CD14-positive monocyte (primary cell): Measurements from ENCODE around the gene SYT8. TPM values are rescaled to one million over a fixed set of nuclear protein-coding genes. Genes with fewer than 3 reads are reported as not detected.

Experiments used
- DNase-seq, 3 donors: peaks; one replicate each; pipeline ENCODE4 v3.0.0-alpha.2; 2011 to 2022
- H2AFZ ChIP-seq: 2 replicates; pipeline ENCODE4 v1.6.0; 2012; ENCODE audit warnings: mild to moderate bottlenecking, low read depth, low read length, inconsistent platforms; ENCODE audit not compliant: insufficient read depth, poor library complexity, severe bottlenecking
- H3K27ac ChIP-seq, 2 donors: 1 replicate in 1 of 2; 2 replicates in 1 of 2; pipeline ENCODE4 v1.5.1; 2012 to 2013; ENCODE audit warnings: low read length in 2 of 2, control low read depth in 1 of 2, inconsistent platforms in 1 of 2, low read depth in 1 of 2, mild to moderate bottlenecking in 1 of 2
- H3K27me3 ChIP-seq, 2 donors: one replicate each; pipeline versions ENCODE4 v1.6.0 to v1.6.1; 2011 to 2013; ENCODE audit warnings: low read length in 2 of 2; ENCODE audit not compliant: control insufficient read depth in 2 of 2, insufficient read depth in 2 of 2
- H3K36me3 ChIP-seq, 2 donors: replicated peaks in 1 of 2; 1 replicate in 1 of 2; 2 replicates in 1 of 2; pipeline versions ENCODE4 v1.5.1 to v1.6.1; 2012 to 2013; ENCODE audit warnings: low read length in 2 of 2, control low read depth in 1 of 2, inconsistent platforms in 1 of 2, mild to moderate bottlenecking in 1 of 2; ENCODE audit not compliant: insufficient read depth in 2 of 2, control insufficient read depth in 1 of 2
- H3K4me1 ChIP-seq, 2 donors: 1 replicate in 1 of 2; 2 replicates in 1 of 2; pipeline versions ENCODE4 v1.5.1 to v1.6.1; 2012 to 2013; ENCODE audit warnings: low read length in 2 of 2, control low read depth in 1 of 2, inconsistent platforms in 1 of 2, mild to moderate bottlenecking in 1 of 2, moderate library complexity in 1 of 2; ENCODE audit not compliant: insufficient read depth in 2 of 2, control insufficient read depth in 1 of 2
- H3K4me2 ChIP-seq: replicated peaks from 2 replicates; pipeline ENCODE3; 2012; ENCODE audit warnings: low read length, moderate library complexity, mild to moderate bottlenecking; ENCODE audit not compliant: poor library complexity, severe bottlenecking; ENCODE audit errors: extremely low read depth
- H3K4me3 ChIP-seq, 3 experiments: fragments of 200-600 bp in 1 of 3; sonication (generic) in 1 of 3; replicated peaks in 1 of 3; 1 replicate in 2 of 3; 2 replicates in 1 of 3; pipeline ENCODE4 v1.5.1; 2011 to 2013; ENCODE audit warnings: low read length in 3 of 3, mild to moderate bottlenecking in 3 of 3, control low read depth in 2 of 3, low read depth in 2 of 3, inconsistent platforms in 1 of 3, moderate library complexity in 1 of 3
- H3K79me2 ChIP-seq: 2 replicates; pipeline ENCODE4 v1.6.0; 2012; ENCODE audit warnings: mild to moderate bottlenecking, control low read depth, inconsistent platforms, low read length, moderate library complexity; ENCODE audit not compliant: insufficient read depth
- H3K9ac ChIP-seq: 2 replicates; pipeline ENCODE4 v1.6.0; 2017; ENCODE audit warnings: low read length, mild to moderate bottlenecking; ENCODE audit not compliant: insufficient read depth, poor library complexity, severe bottlenecking
- H3K9me3 ChIP-seq, 2 donors: replicated peaks in 1 of 2; 1 replicate in 1 of 2; 2 replicates in 1 of 2; pipeline versions ENCODE4 v1.5.1 to v1.6.1; 2012 to 2013; ENCODE audit warnings: low read length in 2 of 2, control low read depth in 1 of 2; ENCODE audit not compliant: control insufficient read depth in 1 of 2, insufficient read depth in 1 of 2
- H4K20me1 ChIP-seq: 2 replicates; pipeline ENCODE4 v1.6.0; 2012; ENCODE audit warnings: mild to moderate bottlenecking, low read length, control low read depth, moderate library complexity; ENCODE audit not compliant: insufficient read depth
- H3K27ac Mint-ChIP-seq, 7 donors: one replicate each; pipeline ENCODE4 v1.8.0; 2020; ENCODE audit warnings: mild to moderate bottlenecking in 7 of 7, mixed read lengths in 7 of 7, moderate library complexity in 6 of 7, inconsistent platforms in 2 of 7
- H3K27me3 Mint-ChIP-seq, 3 donors: one replicate each; pipeline ENCODE4 v1.8.0; 2021 to 2022; ENCODE audit warnings: low read depth in 3 of 3, mild to moderate bottlenecking in 3 of 3, mixed read lengths in 3 of 3, moderate library complexity in 3 of 3, inconsistent platforms in 1 of 3
- H3K36me3 Mint-ChIP-seq, 2 donors: one replicate each; pipeline ENCODE4 v1.8.0; 2020; ENCODE audit warnings: mixed read lengths in 2 of 2, inconsistent platforms in 1 of 2, mild to moderate bottlenecking in 1 of 2
- H3K4me1 Mint-ChIP-seq: one replicate; pipeline ENCODE4 v1.8.0; 2020; ENCODE audit warnings: mild to moderate bottlenecking, mixed read lengths
- H3K4me3 Mint-ChIP-seq, 2 donors: one replicate each; pipeline ENCODE4 v1.8.0; 2020; ENCODE audit warnings: mild to moderate bottlenecking in 2 of 2, mixed read lengths in 2 of 2, moderate library complexity in 1 of 2
- H3K9me3 Mint-ChIP-seq, 7 donors: one replicate each; pipeline ENCODE4 v1.8.0; 2020 to 2022; ENCODE audit warnings: mixed read lengths in 7 of 7, mild to moderate bottlenecking in 6 of 7, moderate library complexity in 6 of 7, inconsistent platforms in 2 of 7
- CTCF ChIP-seq: fragments of 200-600 bp; IDR thresholded peaks from one replicate; pipeline ENCODE4 v1.8.0; 2022; ENCODE audit warnings: antibody characterized with exemption, mild to moderate bottlenecking
- WGBS: methylation state at CpG from one replicate; pipeline ENCODE4 v1.1.5; 2013; ENCODE audit warnings: missing lambda C conversion rate; ENCODE audit not compliant: insufficient coverage; 5-methylcytosine and 5-hydroxymethylcytosine counted together
- intact Hi-C, 2 donors: fragments of 100-400 bp; cut with micrococcal nuclease; formaldehyde crosslinking; loops; one replicate each; pipeline versions ENCODE4 v1.15.0 to v1.15.1; 2023
- polyA plus RNA-seq, 3 donors: library from polyadenylated mRNA; depleted of rRNA in 1 of 3; unstranded in 2 of 3; stranded (reverse) in 1 of 3; fragments of 300-500 nt in 2 of 3; fragments of >200 nt in 1 of 3; fragmentation: Illumina TruSeq in 2 of 3; gene quantifications; 1 replicate in 2 of 3; 2 replicates in 1 of 3; pipeline ENCODE4 v1.2.3, GENCODE V29; 2012 to 2021

The SYT8 gene
- polyA plus RNA-seq, 3 donors, result not detected

GRCh38 chr11:1831338-1832210, 3.2 kb upstream of the SYT8 start:
- H2AFZ ChIP-seq, result peak overlapping the region; percentile 72
- H3K36me3 ChIP-seq, result no peaks in the 10 kb centered on the region
- H3K27ac Mint-ChIP-seq, result no peak overlapping the region
- no peak for DNase-seq
- H3K79me2 ChIP-seq, result no peaks in the 10 kb centered on the region
- no peaks in the 10 kb centered on the region for H3K36me3 Mint-ChIP-seq
- H3K4me1 Mint-ChIP-seq, result peaks cover 8% of the 10 kb centered on the region
- no peak for TF ChIP-seq CTCF
- H3K4me1 ChIP-seq, result peaks cover 8 to 14% of the 10 kb centered on the region in 2 donors
- 68% methylated on average over 19 of the region's 26 CpGs for WGBS
- peaks cover 0 to 52% of the 10 kb centered on the region in 2 donors for H3K27me3 ChIP-seq
- H3K9me3 Mint-ChIP-seq, result peaks cover 0 to 2% (median 0%) of the 10 kb centered on the region in 7 donors
- H3K9ac ChIP-seq, result no peak overlapping the region
- H3K4me3 Mint-ChIP-seq, result peak overlapping the region; percentile 2 to 45
- no peaks in the 10 kb centered on the region for H4K20me1 ChIP-seq
- no peak overlapping the region for H3K4me2 ChIP-seq
- H3K27ac ChIP-seq, result no peak overlapping the region
- H3K4me3 ChIP-seq, result no peak overlapping the region
- intact Hi-C loops, result loop anchor here (1.0 to 10.0 kb wide), 4 partner anchors 83 to 316 kb away; partner anchors contain the start of gene TNNT3 (in 1 of the 2)
- no peaks in the 10 kb centered on the region for H3K9me3 ChIP-seq
- peaks cover 47 to 79% (median 48%) of the 10 kb centered on the region in 3 donors for H3K27me3 Mint-ChIP-seq

GRCh38 chr11:1832211-1832919, 2.4 kb upstream of the SYT8 start:
- no peaks in the 10 kb centered on the region for H3K36me3 ChIP-seq
- no peaks in the 10 kb centered on the region for H4K20me1 ChIP-seq
- intact Hi-C loops, result loop anchor here (1.0 to 10.0 kb wide), 4 partner anchors 82 to 315 kb away; partner anchors contain the start of gene TNNT3 (in 1 of the 2)
- Mint-ChIP-seq H3K36me3 (no peaks in the 10 kb centered on the region), H3K4me3 (peak overlapping the region; percentile 58 to 72), H3K27me3 (peaks cover 43 to 74% (median 43%) of the 10 kb centered on the region in 3 donors), H3K9me3 (peaks cover 0 to 2% (median 0%) of the 10 kb centered on the region in 7 donors), H3K4me1 (peaks cover 8% of the 10 kb centered on the region), H3K27ac (no peak overlapping the region)
- H3K9ac ChIP-seq, result peak overlapping the region; percentile 19
- H3K9me3 ChIP-seq, result no peaks in the 10 kb centered on the region
- 15% methylated on average over 37 of the region's 40 CpGs for WGBS
- peaks cover 8 to 14% of the 10 kb centered on the region in 2 donors for H3K4me1 ChIP-seq
- peak in 2 of 3 donors; percentile 44 to 52 for DNase-seq
- peak overlapping the region; percentile 72 for H2AFZ ChIP-seq
- peak overlapping the region; percentile 72 for H3K4me2 ChIP-seq
- H3K27me3 ChIP-seq, result peaks cover 0 to 47% of the 10 kb centered on the region in 2 donors
- H3K4me3 ChIP-seq, result peak overlapping the region in 2 of 3 experiments; percentile 22 to 64
- H3K27ac ChIP-seq, result no peak overlapping the region
- H3K79me2 ChIP-seq, result no peaks in the 10 kb centered on the region
- TF ChIP-seq CTCF, result peak; percentile 100
